WI38 (cell line): ENCODE data around the gene CSPG4.
"Not testable (repeated sequence)": the region's sequence is repeated elsewhere in the genome, so short reads cannot be mapped to it uniquely, and the experiment has no call there.

ENCODE experiments used
- H3K4me3 ChIP-seq: 2 replicates; pipeline ENCODE4 v1.5.1; 2011; ENCODE audit warnings: low read depth, mild to moderate bottlenecking, control low read depth, low read length
- CTCF ChIP-seq: IDR thresholded peaks from 2 replicates; pipeline ENCODE4 v1.5.1; 2012; ENCODE audit warnings: low read depth, mild to moderate bottlenecking, control low read depth, low read length

Gene CSPG4

GRCh38 chr15:75688831-75689230 lies 23.8 kb downstream of the CSPG4 start:
- H3K4me3 ChIP-seq: no peak overlapping the region
- no peak for TF ChIP-seq CTCF

GRCh38 chr15:75688278-75688557 lies 24.4 kb downstream of the CSPG4 start:
- no peak for TF ChIP-seq CTCF
- no peak overlapping the region for H3K4me3 ChIP-seq

- H3K4me3 ChIP-seq: no peak overlapping the region
These were observed 25.0 kb downstream of the CSPG4 start for GRCh38 chr15:75687486-75688277.

GRCh38 chr15:75686212-75686642 lies 26.4 kb downstream of the CSPG4 start:
- peak; percentile 62; the same call in 1 of the 2 replicates for TF ChIP-seq CTCF
- not testable (repeated sequence) for H3K4me3 ChIP-seq

More at GRCh38 chr15:75687486-75688277, 25.0 kb downstream of the CSPG4 start:
- TF ChIP-seq CTCF: no peak

- no peak overlapping the region for H3K4me3 ChIP-seq
- TF ChIP-seq CTCF: no peak
These were observed 27.5 kb downstream of the CSPG4 start for GRCh38 chr15:75685195-75685594.

- H3K4me3 ChIP-seq: no peak overlapping the region
These were observed 28.0 kb downstream of the CSPG4 start for GRCh38 chr15:75684648-75685047.

More at GRCh38 chr15:75684648-75685047, 28.0 kb downstream of the CSPG4 start:
- no peak for TF ChIP-seq CTCF
